HTR-8/SVneo (cell line): ENCODE measurements around the gene ACOT4.
"Not testable (repeated sequence)": the region's sequence is repeated elsewhere in the genome, so short reads cannot be mapped to it uniquely, and the experiment has no call there.

Experiments used
- DNase-seq: peaks from one replicate; pipeline ENCODE4 v3.0.0; 2011; ENCODE audit warnings: low spot score, mixed read lengths; ENCODE audit not compliant: insufficient read length
- FAIRE-seq: peaks from 2 replicates; lab custom pipeline; 2011; peaks lifted over from hg19 to GRCh38; lab: Jason Lieb, UNC

ACOT4 gene

GRCh38 chr14:73591690-73592449, at the start of gene ACOT4:
ACOT4 (plus strand) TSS chr14:73591873; CDS start chr14:73591960, 87 bp downstream.
- FAIRE-seq (peak; percentile 23), DNase-seq (no peak)

GRCh38 chr14:73542961-73543360, 48.7 kb upstream of the ACOT4 start:
- DNase-seq = not testable (repeated sequence)
- peak; percentile 98 for FAIRE-seq

- peak; percentile 100 for FAIRE-seq
- DNase-seq = not testable (repeated sequence)
These were observed 46.3 kb upstream of the ACOT4 start for GRCh38 chr14:73545353-73545752.

- FAIRE-seq = peak; percentile 95
These were observed 42.6 kb upstream of the ACOT4 start for GRCh38 chr14:73549097-73549496.

GRCh38 chr14:73549889-73550524, 41.7 kb upstream of the ACOT4 start:
- DNase-seq = not testable (repeated sequence)
- peak; percentile 87 for FAIRE-seq

More at GRCh38 chr14:73549097-73549496, 42.6 kb upstream of the ACOT4 start:
- DNase-seq = not testable (repeated sequence)

GRCh38 chr14:73553845-73554244, 37.8 kb upstream of the ACOT4 start:
- DNase-seq = no peak
- no peak for FAIRE-seq

GRCh38 chr14:73557201-73557600, 34.5 kb upstream of the ACOT4 start:
- not testable (repeated sequence) for DNase-seq, FAIRE-seq

- DNase-seq, FAIRE-seq: not testable (repeated sequence)
These were observed 33.4 kb upstream of the ACOT4 start for GRCh38 chr14:73558238-73558637.

GRCh38 chr14:73562256-73562655, 29.4 kb upstream of the ACOT4 start:
- not testable (repeated sequence) for DNase-seq, FAIRE-seq

GRCh38 chr14:73562696-73563095, 29.0 kb upstream of the ACOT4 start:
- not testable (repeated sequence) for DNase-seq, FAIRE-seq

- not testable (repeated sequence) for DNase-seq, FAIRE-seq
These were observed 25.2 kb upstream of the ACOT4 start for GRCh38 chr14:73566431-73566830.

GRCh38 chr14:73566935-73567334, 24.7 kb upstream of the ACOT4 start:
- DNase-seq, FAIRE-seq: not testable (repeated sequence)

GRCh38 chr14:73567358-73567757, 24.3 kb upstream of the ACOT4 start:
- no peak for DNase-seq
- FAIRE-seq = peak; percentile 69

- DNase-seq (no peak), FAIRE-seq (no peak)
These were observed 23.5 kb upstream of the ACOT4 start for GRCh38 chr14:73567951-73568885.

- FAIRE-seq = not testable (repeated sequence)
These were observed 22.8 kb upstream of the ACOT4 start for GRCh38 chr14:73568886-73569184.

GRCh38 chr14:73569185-73569958, 22.3 kb upstream of the ACOT4 start, which contains the start of gene ACOT2:
ACOT2 (plus strand) TSS chr14:73569213; CDS start chr14:73569241, 28 bp downstream.
- peak; percentile 98 for FAIRE-seq

More at GRCh38 chr14:73568886-73569184, 22.8 kb upstream of the ACOT4 start:
- not testable (repeated sequence) for DNase-seq

GRCh38 chr14:73570913-73571312, 20.8 kb upstream of the ACOT4 start:
- FAIRE-seq (peak; percentile 99), DNase-seq (peak; percentile 74)

More at GRCh38 chr14:73569185-73569958, 22.3 kb upstream of the ACOT4 start, which contains the start of gene ACOT2:
- DNase-seq = peak; percentile 95

GRCh38 chr14:73573034-73573433, 18.6 kb upstream of the ACOT4 start:
- not testable (repeated sequence) for FAIRE-seq, DNase-seq

- FAIRE-seq, DNase-seq: not testable (repeated sequence)
These were observed 17.9 kb upstream of the ACOT4 start for GRCh38 chr14:73573740-73574139.
